ENCODE results near the gene ANAPC15.

- TF ChIP-seq CTCF (IDR thresholded peaks at IDR 0.05; ENCODE audit: low read length) = no peak
- no peak for TF ChIP-seq EZH2 (IDR thresholded peaks at IDR 0.05; ENCODE audit: borderline replicate concordance, low read length)
Observed at GRCh38 chr11:72075756-72076155, 36.7 kb downstream of the ANAPC15 start.

Measured in OCI-LY1 (cell line).